PFSK-1 (cell line): Measurements from ENCODE around the gene HBB.

Experiments
- POLR2AphosphoS5 ChIP-seq: IDR thresholded peaks from 2 replicates; pipeline ENCODE4 v1.6.1; 2012; ENCODE audit warnings: low read depth, mild to moderate bottlenecking, control low read depth, low read length, moderate library complexity
- SIN3A ChIP-seq: IDR thresholded peaks from 2 replicates; pipeline ENCODE4 v1.6.1; 2012; ENCODE audit warnings: mild to moderate bottlenecking, low read length, moderate library complexity, borderline replicate concordance; ENCODE audit not compliant: insufficient read depth
- TF ChIP-seq, protein P1 (sequence below), 2 experiments: IDR thresholded peaks; 2 replicates each; pipeline versions ENCODE4 v1.6.1 to v1.8.0; 2011 to 2012; ENCODE audit warnings: low read depth in 2 of 2, low read length in 2 of 2, control low read depth in 1 of 2, inconsistent platforms in 1 of 2, mild to moderate bottlenecking in 1 of 2, moderate library complexity in 1 of 2; ENCODE audit not compliant: insufficient read depth in 1 of 2

DNA sequence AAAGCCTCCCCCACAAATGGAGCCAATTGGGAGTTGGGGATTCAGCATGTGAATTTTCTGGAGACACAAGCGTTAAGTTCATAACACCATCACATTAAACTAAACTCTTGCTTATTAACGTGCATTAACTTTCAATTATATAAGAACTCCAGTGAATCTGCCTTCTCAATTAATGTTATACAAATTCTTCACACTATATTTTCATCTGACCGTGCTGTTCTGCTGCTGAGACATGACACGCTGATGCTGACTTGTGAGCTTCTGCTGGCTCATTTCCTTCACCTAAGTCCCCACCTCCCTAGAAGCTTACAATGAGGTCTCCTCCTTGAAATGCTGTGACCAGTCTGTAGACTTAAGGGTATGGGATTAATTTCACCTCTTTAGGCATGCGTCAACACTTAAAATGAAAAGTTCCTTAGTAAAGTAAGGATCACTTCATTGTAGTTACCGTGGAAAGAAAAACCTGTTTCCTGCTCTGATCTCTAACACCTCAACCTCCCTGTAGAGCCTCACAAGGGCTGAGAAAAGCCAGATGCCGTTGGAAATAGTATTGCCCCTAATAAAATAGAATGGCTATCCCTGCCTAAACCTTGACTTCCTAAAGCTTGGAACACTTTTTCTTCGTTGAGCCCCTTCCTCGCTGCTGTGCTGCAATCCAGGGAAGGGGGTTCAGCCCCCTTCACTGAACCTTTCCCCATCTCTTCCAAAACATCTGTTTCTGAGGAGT is 25.5 kb upstream of the HBB start:
- TF ChIP-seq SIN3A (no peak), POLR2AphosphoS5 (no peak)
- TF ChIP-seq, protein P1, sequence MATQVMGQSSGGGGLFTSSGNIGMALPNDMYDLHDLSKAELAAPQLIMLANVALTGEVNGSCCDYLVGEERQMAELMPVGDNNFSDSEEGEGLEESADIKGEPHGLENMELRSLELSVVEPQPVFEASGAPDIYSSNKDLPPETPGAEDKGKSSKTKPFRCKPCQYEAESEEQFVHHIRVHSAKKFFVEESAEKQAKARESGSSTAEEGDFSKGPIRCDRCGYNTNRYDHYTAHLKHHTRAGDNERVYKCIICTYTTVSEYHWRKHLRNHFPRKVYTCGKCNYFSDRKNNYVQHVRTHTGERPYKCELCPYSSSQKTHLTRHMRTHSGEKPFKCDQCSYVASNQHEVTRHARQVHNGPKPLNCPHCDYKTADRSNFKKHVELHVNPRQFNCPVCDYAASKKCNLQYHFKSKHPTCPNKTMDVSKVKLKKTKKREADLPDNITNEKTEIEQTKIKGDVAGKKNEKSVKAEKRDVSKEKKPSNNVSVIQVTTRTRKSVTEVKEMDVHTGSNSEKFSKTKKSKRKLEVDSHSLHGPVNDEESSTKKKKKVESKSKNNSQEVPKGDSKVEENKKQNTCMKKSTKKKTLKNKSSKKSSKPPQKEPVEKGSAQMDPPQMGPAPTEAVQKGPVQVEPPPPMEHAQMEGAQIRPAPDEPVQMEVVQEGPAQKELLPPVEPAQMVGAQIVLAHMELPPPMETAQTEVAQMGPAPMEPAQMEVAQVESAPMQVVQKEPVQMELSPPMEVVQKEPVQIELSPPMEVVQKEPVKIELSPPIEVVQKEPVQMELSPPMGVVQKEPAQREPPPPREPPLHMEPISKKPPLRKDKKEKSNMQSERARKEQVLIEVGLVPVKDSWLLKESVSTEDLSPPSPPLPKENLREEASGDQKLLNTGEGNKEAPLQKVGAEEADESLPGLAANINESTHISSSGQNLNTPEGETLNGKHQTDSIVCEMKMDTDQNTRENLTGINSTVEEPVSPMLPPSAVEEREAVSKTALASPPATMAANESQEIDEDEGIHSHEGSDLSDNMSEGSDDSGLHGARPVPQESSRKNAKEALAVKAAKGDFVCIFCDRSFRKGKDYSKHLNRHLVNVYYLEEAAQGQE (IDR thresholded peaks at IDR 0.05; ENCODE audit: insufficient read depth in 1 of 2, low read depth in 2 of 2, low read length in 2 of 2): no peak
